NCI-H1417 (cell line): Measurements from ENCODE around the gene ERMP1.
"Not testable (repeated sequence)": the region's sequence is repeated elsewhere in the genome, so short reads cannot be mapped to it uniquely, and the experiment has no call there.

Source experiments
- DNase-seq, 3 experiments: peaks; one replicate each; lab custom pipeline; 2025; lab: John Stamatoyannopoulos, UW

ERMP1 gene

DNA sequence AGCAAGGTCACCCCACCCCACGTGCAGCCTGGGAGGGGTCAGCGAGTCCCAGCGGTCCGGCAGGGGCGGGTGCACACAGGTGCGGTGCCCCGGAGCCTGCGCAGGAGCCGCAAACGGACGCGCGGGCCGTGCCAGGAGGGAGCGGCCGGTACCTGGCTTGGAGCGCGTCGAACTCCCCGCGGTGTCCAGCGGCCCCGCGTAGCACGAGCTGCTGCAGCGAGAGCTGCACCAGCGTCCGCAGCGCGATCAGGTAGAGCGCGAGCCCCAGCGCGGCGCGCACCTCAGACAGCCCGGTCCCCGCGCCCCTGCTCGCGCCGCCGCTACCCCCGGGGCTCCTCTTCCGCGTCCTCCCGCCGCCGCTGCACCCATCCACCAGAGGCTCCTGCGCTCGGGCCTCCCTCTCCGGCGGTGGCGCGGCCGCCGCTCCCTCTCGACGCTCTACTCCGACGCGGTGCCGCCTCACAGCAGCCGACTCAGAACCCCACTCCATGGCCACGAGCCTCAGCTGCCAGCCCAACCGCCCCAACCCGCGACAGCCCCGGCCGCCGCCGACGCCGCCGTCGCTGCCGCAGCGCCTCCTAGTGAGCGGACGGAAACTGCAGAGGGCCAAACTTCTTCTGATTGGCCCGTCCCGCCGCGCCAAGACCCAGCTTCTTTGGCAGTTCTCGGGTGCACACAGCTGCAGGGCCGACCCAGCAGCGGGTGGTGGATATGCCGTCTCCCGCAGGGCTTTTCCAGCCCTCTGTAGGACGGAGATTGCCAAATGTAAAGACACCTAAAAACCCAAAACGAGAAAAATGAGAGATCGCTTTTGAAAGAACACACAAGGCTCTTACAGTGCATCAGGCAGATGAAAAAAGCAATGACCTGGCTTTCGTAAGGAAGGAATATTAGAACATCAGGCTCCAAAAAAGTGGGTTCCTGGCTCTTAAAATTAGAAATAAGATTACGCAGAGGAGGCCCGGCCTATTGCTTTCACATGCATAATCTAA, at the start of gene ERMP1:
TSS of gene ERMP1 (minus strand) at position 580 of the 992 bp plus-strand sequence. CDS start at position 490, 90 bp downstream.
- DNase-seq, result peak; percentile 81 to 87 (median 85)

GRCh38 chr9:5882244-5883012, 49.5 kb upstream of the ERMP1 start:
- not testable (repeated sequence) for DNase-seq

GRCh38 chr9:5879419-5880181, 46.7 kb upstream of the ERMP1 start:
- no peak for DNase-seq

DNA sequence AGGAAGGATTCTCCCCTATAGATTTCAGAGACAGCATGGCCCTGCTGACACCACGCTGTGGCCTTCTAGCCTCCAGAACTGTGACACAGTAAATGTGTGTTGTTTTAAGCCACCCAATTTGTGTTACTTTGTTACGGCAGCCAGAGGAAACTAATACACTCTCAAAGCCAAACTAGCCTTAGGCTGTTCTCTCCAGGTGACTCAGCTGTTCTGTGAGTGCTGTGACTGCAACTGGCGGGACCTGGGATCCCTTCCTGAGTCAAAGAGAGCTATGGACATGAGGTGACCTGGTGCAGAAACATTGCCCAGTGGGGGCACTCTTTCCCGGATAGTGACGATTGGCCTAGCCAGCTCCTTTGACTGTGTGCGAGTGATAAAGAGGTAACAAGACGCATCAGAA, 43.8 kb upstream of the ERMP1 start:
- no peak for DNase-seq

GRCh38 chr9:5876026-5876425, 43.1 kb upstream of the ERMP1 start:
- DNase-seq, result no peak

DNA sequence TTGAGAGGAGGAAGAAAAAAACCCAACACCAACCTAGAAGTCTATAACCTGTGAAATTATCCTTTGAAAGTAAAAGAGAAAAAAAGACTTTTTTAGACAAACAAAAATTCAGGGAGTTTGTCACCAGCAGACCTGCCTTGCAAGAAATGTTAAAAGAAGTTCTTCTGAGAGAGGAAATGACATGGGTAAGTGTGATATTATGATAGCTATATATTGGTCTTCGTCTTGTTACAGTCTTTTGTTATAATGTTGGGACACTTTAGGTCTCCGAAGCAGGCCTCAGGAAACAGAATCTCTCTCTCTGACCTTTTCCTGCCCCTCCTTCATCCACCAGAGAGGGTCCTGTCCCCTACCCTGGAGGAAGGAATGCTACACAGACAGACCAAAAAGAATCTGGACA, 41.1 kb upstream of the ERMP1 start:
- no peak for DNase-seq

DNA sequence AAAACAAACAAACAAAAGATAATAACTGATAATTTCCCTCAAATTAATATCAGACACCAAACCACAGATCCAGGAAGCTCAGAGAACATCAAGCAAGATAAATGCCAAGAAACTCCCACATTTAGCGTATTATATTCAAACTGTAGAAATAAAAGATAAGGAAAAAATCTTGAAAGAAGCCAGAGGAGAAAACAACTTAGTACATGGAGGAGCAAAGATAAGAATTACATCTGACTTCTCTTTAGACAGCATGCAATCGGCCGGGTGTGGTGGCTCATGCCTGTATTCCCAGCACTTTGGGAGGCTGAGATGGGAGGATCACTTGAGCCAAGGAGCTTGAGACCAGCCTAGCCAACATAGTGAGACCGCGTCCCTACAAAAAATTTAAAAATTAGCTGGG, 40.5 kb upstream of the ERMP1 start:
- no peak for DNase-seq

DNA sequence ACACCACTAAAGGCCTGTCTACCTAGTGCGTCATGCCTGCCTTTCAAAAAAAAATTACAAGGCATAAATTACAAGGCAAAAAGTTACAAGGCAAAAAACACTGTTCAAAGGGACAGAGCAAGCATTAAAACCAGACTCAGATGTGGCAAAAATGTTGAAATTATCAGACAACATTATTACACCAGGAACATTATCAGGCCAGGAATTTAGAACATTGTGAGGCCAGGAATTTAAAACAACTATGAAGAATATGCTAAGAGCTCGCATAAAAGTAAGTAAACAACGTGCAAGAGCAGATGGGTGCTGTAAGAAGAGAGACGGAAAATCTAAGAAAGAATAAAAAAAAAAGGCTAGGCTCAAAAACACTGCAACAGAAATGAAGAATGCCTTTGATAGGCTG, 39.6 kb upstream of the ERMP1 start:
- DNase-seq, result no peak

- no peak for DNase-seq
These were observed 38.9 kb upstream of the ERMP1 start for GRCh38 chr9:5871785-5872184.

DNA sequence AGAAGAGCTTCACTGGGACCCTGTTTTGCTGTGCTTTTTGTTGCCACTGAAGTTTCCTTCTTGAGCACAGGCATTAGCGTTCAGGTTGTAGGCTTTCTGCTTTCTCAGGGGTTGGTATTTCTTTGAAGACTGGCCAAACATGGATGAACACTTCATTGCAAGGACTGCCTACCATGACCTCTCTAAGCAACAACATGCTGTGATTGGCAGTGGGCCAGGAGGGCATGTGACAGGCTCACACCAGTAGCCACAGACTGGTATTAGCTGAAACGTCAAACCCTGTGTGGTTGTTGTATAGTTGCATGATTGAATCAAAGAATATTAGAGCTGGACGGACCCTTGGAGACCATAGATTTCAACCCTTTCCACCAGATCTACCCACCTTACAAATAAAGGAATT, 37.8 kb upstream of the ERMP1 start:
- DNase-seq, result peak in 2 of 3 experiments; percentile 8 to 15

GRCh38 chr9:5870020-5870339, 37.1 kb upstream of the ERMP1 start:
- no peak for DNase-seq

GRCh38 chr9:5869315-5870019, 36.5 kb upstream of the ERMP1 start:
- DNase-seq, result no peak

DNA sequence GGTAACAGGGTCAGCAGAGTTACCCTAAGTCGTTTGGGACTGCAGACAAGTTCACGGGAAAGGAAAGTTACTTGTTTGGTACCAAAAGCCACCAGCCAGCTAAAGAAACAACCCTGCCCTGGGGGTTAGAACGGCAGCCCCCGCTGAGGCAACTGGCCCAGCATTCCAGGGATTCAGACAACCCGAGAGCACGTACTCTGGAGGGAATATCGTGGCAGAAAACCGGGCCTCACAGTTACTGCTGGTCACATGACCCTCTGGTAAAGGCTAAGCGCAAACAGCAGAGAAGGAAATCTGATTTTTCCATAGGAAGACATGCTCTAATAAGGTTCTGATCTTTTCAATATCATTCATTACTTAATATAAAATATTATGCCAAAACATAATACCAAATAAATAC, 35.3 kb upstream of the ERMP1 start:
- DNase-seq, result no peak

DNA sequence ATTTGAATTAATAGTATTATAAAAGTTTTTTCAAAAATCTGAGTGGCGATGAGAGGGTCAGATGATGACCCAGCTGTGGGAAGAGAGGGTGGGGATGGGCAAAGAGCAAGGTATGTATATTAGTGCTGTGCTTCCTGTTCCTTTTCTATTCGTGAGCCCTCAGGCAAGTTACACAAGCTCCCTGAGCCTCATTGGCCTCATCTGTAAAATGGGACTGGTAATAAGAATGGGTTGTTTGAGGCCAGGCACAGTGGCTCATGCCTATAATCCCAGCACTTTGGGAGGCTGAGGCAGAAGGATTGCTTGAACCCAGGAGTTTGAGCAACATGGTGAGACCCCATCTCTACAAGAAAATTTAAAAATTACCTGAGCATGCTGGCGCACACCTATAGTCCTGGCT, 33.8 kb upstream of the ERMP1 start:
- no peak for DNase-seq

GRCh38 chr9:5866272-5866671, 33.4 kb upstream of the ERMP1 start:
- no peak for DNase-seq

- no peak for DNase-seq
These were observed 31.5 kb upstream of the ERMP1 start for GRCh38 chr9:5864446-5864845.

DNA sequence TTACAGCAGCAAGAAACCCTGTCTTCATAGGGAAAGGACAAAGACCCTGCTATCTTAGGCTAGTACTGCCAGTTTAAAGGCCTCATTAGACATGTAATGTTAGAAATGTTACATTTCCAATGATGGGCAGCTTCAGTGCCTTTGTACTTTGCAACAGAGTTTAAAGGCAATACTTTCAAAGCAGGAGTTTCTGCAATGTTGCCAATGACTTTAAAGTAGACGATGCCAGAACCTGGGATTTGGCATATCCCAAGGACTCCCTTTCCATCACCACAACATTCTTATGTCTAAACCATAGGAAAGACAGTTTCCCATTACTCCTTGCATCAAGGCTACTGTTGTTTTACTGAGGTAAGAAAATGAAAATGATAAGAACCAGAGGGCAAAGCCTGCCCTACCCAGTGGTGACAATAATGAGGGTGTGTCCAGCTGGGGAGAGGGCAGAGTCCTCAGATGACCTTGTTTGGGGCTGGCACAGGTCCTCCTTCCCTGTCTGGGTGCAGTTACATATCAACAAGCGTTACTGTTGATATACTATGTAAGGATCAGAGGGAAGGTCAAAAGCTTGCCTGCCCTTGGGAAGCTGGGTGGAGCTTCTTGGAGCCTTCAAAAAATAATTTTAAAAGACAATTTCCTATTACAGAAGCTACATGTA, 30.3 kb upstream of the ERMP1 start:
- DNase-seq, result no peak

GRCh38 chr9:5858833-5859232, 25.9 kb upstream of the ERMP1 start:
- DNase-seq, result no peak

DNA sequence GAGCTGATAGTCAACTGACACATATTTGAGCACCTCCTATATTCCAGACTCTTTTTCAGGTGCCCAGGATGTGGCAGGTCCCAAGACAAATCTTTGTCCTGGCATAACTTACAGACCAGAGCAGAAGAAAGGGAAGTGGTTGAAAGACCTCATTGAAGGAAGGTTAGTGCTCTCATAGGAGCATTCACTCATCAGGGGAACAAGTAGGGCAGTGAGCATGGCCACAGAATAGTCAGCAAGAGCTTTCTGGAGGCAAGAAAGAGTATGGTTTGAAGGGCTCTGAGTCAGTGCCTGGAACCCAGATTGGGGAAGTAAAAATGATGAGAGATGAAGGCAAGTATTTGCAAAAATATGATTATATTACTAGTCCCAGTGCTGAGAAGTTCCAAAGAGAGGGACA, 25.0 kb upstream of the ERMP1 start:
- DNase-seq, result no peak

- no peak for DNase-seq
These were observed 21.3 kb upstream of the ERMP1 start for GRCh38 chr9:5854063-5854790.

- DNase-seq, result no peak
These were observed 20.7 kb upstream of the ERMP1 start for GRCh38 chr9:5853617-5854016.
